WTC11 (cell line): ENCODE data around the gene PRICKLE1. TPM values are rescaled to one million over a fixed set of nuclear protein-coding genes. Genes with fewer than 3 reads are reported as not detected.

Experiments used
- ATAC-seq: fragments of 200-7000 bp; cut with Tn5 transposase; 2 replicates; pipeline ENCODE4 v1.10.0; 2021; ENCODE audit warnings: mild to moderate bottlenecking, moderate library complexity
- CTCF ChIA-PET: fragments of 300-600 bp; sonication (Branson Sonifier 250); formaldehyde crosslinking; loops from one replicate; lab custom pipeline; 2021; ENCODE audit warnings: antibody characterized with exemption; lab: Charles Lee
- POLR2A ChIA-PET: fragments of 350-600 bp; sonication (Branson Sonifier 250); formaldehyde crosslinking; loops from one replicate; lab custom pipeline; 2021; ENCODE audit warnings: antibody characterized with exemption; lab: Charles Lee
- DNase-seq: peaks from one replicate; pipeline ENCODE4 v3.0.0; 2021; ENCODE audit warnings: low spot score
- H3K27ac Mint-ChIP-seq: 2 replicates; pipeline ENCODE4 v1.8.0; 2021; ENCODE audit warnings: mixed read lengths
- H3K27me3 Mint-ChIP-seq: 2 replicates; pipeline ENCODE4 v1.8.0; 2021; ENCODE audit warnings: low read depth, mild to moderate bottlenecking, moderate library complexity, mixed read lengths
- H3K36me3 Mint-ChIP-seq: 2 replicates; pipeline ENCODE4 v1.8.0; 2021; ENCODE audit warnings: mixed read lengths
- H3K4me1 Mint-ChIP-seq: 2 replicates; pipeline ENCODE4 v1.8.0; 2022; ENCODE audit warnings: mixed read lengths
- H3K4me3 Mint-ChIP-seq: 2 replicates; pipeline ENCODE4 v1.8.0; 2021; ENCODE audit warnings: mild to moderate bottlenecking, moderate library complexity, mixed read lengths
- H3K9me3 Mint-ChIP-seq: 2 replicates; pipeline ENCODE4 v1.8.0; 2021; ENCODE audit warnings: mixed read lengths
- CREB1 ChIP-seq: sonication (generic); formaldehyde crosslinking; IDR thresholded peaks from 2 replicates; pipeline ENCODE4 v1.8.0; 2023; ENCODE audit warnings: mild to moderate bottlenecking, missing genetic modification reagents
- CREM ChIP-seq: sonication (generic); formaldehyde crosslinking; IDR thresholded peaks from 2 replicates; pipeline ENCODE4 v1.8.1; 2022; ENCODE audit warnings: mild to moderate bottlenecking, missing genetic modification reagents, moderate library complexity
- FOXJ3 ChIP-seq: sonication (generic); formaldehyde crosslinking; IDR thresholded peaks from 2 replicates; pipeline ENCODE4 v1.9.0; 2021; ENCODE audit warnings: missing genetic modification reagents, mild to moderate bottlenecking, borderline replicate concordance
- FOXK1 ChIP-seq: sonication (generic); formaldehyde crosslinking; IDR thresholded peaks from 2 replicates; pipeline ENCODE4 v1.8.0; 2022; ENCODE audit warnings: mild to moderate bottlenecking, moderate library complexity, missing genetic modification reagents
- FOXP1 ChIP-seq: sonication (generic); formaldehyde crosslinking; IDR thresholded peaks from 2 replicates; pipeline ENCODE4 v1.8.0; 2022; ENCODE audit warnings: missing genetic modification reagents, mild to moderate bottlenecking, moderate library complexity, borderline replicate concordance
- GTF2I ChIP-seq: fragments of 250-450 bp; sonication (Bioruptor Pico); conservative IDR thresholded peaks from 2 replicates; pipeline ENCODE4 v1.4.0; 2021; ENCODE audit warnings: mild to moderate bottlenecking
- KAT7 ChIP-seq: sonication (generic); formaldehyde crosslinking; IDR thresholded peaks from 2 replicates; pipeline ENCODE4 v1.8.1; 2023; ENCODE audit warnings: missing genetic modification reagents, mild to moderate bottlenecking, borderline replicate concordance
- MAX ChIP-seq: sonication (generic); formaldehyde crosslinking; IDR thresholded peaks from 2 replicates; pipeline ENCODE4 v1.8.0; 2022; ENCODE audit warnings: mild to moderate bottlenecking, missing genetic modification reagents
- MXD4 ChIP-seq: fragments of 250-450 bp; sonication (Bioruptor Pico); IDR thresholded peaks from 2 replicates; pipeline ENCODE4 v1.8.0; 2021; ENCODE audit warnings: mild to moderate bottlenecking, moderate library complexity, borderline replicate concordance
- NR1H2 ChIP-seq: sonication (generic); formaldehyde crosslinking; IDR thresholded peaks from 2 replicates; pipeline ENCODE4 v1.9.0; 2021; ENCODE audit warnings: mild to moderate bottlenecking, moderate library complexity, missing genetic modification reagents
- NR3C1 ChIP-seq: sonication (generic); formaldehyde crosslinking; conservative IDR thresholded peaks from 2 replicates; pipeline ENCODE4 v1.8.1; 2023; ENCODE audit warnings: low read depth, mild to moderate bottlenecking, missing genetic modification reagents
- RORB ChIP-seq: fragments of 250-450 bp; sonication (Bioruptor Pico); IDR thresholded peaks from 2 replicates; pipeline ENCODE4 v1.9.0; 2021; ENCODE audit warnings: mild to moderate bottlenecking
- SMAD3 ChIP-seq: sonication (generic); formaldehyde crosslinking; IDR thresholded peaks from 2 replicates; pipeline ENCODE4 v1.8.0; 2022; ENCODE audit warnings: missing genetic modification reagents, mild to moderate bottlenecking, borderline replicate concordance
- STAT6 ChIP-seq: sonication (generic); formaldehyde crosslinking; conservative IDR thresholded peaks from 2 replicates; pipeline ENCODE4 v1.8.1; 2023; ENCODE audit warnings: mild to moderate bottlenecking, low read depth, missing genetic modification reagents, moderate library complexity
- ZMAT4 ChIP-seq: fragments of 250-450 bp; sonication (Bioruptor Pico); IDR thresholded peaks from 2 replicates; pipeline ENCODE4 v1.9.0; 2021; ENCODE audit warnings: mild to moderate bottlenecking
- ZNF121 ChIP-seq: sonication (generic); formaldehyde crosslinking; IDR thresholded peaks from 2 replicates; pipeline ENCODE4 v1.8.0; 2023; ENCODE audit warnings: missing genetic modification reagents
- ZNF671 ChIP-seq: fragments of 250-450 bp; sonication (Bioruptor Pico); IDR thresholded peaks from 2 replicates; pipeline ENCODE4 v1.8.0; 2021; ENCODE audit warnings: mild to moderate bottlenecking
- total RNA-seq: library from RNA; stranded (reverse); gene quantifications from 3 replicates; pipeline ENCODE4 v1.2.3, GENCODE V29; 2021
- TF ChIP-seq, protein P1 (sequence below): sonication (generic); formaldehyde crosslinking; IDR thresholded peaks from 2 replicates; pipeline ENCODE4 v1.8.0; 2023; ENCODE audit warnings: missing genetic modification reagents
- TF ChIP-seq, protein P2 (sequence below): sonication (generic); formaldehyde crosslinking; IDR thresholded peaks from 2 replicates; pipeline ENCODE4 v1.8.1; 2022; ENCODE audit warnings: missing genetic modification reagents, borderline replicate concordance
- TF ChIP-seq, protein P3 (sequence below): fragments of 250-450 bp; sonication (Bioruptor Pico); IDR thresholded peaks from 2 replicates; pipeline ENCODE4 v2.1.2; 2022; ENCODE audit warnings: mild to moderate bottlenecking, moderate library complexity
- TF ChIP-seq, protein P4 (sequence below): fragments of 250-450 bp; sonication (Bioruptor Pico); IDR thresholded peaks from 2 replicates; pipeline ENCODE4 v1.9.0; 2021; ENCODE audit warnings: moderate library complexity, mild to moderate bottlenecking, inconsistent platforms, borderline replicate concordance

Gene PRICKLE1
- total RNA-seq, 1 experiment from 2014 or later: 11.7 TPM

DNA sequence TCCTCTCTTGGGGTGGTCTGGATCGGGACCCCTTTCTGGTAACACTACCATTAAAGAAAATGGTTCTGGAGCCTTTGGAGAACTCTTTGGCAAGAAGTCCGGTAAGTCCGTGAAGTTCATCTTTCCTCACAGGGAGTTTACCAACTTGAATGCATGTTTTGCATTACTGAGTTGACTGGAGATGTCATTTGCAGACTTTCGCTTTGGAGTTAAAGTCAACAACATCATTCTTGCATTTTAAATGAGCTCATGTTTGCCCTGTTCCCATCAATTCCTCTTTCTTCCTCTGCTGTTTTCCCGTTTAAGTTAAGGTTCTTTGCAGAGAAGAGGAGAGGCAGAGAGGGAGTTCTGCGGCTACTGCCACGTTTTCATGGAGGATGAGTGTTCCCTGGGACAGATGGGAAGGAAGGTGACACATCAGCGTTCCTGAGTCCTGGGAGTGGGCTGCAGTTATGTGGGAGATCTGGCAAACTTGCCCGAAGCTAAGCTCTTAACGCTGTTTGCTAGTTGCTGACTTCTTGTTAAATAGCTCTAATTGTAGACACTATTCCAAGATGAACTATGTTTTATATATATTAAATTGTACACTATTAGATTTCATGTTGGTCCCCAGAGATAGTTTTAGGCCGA, 18.8 kb upstream of the PRICKLE1 start (continued):
- TF ChIP-seq, protein P1, sequence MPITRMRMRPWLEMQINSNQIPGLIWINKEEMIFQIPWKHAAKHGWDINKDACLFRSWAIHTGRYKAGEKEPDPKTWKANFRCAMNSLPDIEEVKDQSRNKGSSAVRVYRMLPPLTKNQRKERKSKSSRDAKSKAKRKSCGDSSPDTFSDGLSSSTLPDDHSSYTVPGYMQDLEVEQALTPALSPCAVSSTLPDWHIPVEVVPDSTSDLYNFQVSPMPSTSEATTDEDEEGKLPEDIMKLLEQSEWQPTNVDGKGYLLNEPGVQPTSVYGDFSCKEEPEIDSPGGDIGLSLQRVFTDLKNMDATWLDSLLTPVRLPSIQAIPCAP: no peak
- TF ChIP-seq GTF2I (CRISPR knock-in tag): no peak
- TF ChIP-seq, all 79 proteins: peak for 0

- Mint-ChIP-seq H3K4me1 (peaks cover 29% of the 10 kb centered on the region), H3K27ac (no peak overlapping the region), H3K9me3 (peaks cover 6% of the 10 kb centered on the region; the same call in 1 of the 2 replicates), H3K4me3 (no peak overlapping the region), H3K27me3 (peaks cover 24% of the 10 kb centered on the region), H3K36me3 (0 out of 2 replicates have a peak, but pooled peaks cover 4% of the 10 kb centered on the region)
- ATAC-seq (no peak), DNase-seq (no peak)
- no peak for TF ChIP-seq ZNF121
- TF ChIP-seq, protein P2, sequence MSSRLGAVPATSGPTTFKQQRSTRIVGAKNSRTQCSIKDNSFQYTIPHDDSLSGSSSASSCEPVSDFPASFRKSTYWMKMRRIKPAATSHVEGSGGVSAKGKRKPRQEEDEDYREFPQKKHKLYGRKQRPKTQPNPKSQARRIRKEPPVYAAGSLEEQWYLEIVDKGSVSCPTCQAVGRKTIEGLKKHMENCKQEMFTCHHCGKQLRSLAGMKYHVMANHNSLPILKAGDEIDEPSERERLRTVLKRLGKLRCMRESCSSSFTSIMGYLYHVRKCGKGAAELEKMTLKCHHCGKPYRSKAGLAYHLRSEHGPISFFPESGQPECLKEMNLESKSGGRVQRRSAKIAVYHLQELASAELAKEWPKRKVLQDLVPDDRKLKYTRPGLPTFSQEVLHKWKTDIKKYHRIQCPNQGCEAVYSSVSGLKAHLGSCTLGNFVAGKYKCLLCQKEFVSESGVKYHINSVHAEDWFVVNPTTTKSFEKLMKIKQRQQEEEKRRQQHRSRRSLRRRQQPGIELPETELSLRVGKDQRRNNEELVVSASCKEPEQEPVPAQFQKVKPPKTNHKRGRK (CRISPR knock-in tag): no peak
- TF ChIP-seq, protein P3, sequence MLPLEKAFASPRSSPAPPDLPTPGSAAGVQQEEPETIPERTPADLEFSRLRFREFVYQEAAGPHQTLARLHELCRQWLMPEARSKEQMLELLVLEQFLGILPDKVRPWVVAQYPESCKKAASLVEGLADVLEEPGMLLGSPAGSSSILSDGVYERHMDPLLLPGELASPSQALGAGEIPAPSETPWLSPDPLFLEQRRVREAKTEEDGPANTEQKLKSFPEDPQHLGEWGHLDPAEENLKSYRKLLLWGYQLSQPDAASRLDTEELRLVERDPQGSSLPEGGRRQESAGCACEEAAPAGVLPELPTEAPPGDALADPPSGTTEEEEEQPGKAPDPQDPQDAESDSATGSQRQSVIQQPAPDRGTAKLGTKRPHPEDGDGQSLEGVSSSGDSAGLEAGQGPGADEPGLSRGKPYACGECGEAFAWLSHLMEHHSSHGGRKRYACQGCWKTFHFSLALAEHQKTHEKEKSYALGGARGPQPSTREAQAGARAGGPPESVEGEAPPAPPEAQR (CRISPR knock-in tag): no peak
- no peak for TF ChIP-seq FOXP1 (CRISPR knock-in tag)
- no peak for TF ChIP-seq MXD4 (CRISPR knock-in tag)
- TF ChIP-seq ZMAT4 (CRISPR knock-in tag): no peak
- no peak for TF ChIP-seq NR3C1 (CRISPR knock-in tag)
- no peak for TF ChIP-seq SMAD3 (CRISPR knock-in tag)
- no peak for TF ChIP-seq ZNF671
- TF ChIP-seq NR1H2: no peak
- TF ChIP-seq, protein P4, sequence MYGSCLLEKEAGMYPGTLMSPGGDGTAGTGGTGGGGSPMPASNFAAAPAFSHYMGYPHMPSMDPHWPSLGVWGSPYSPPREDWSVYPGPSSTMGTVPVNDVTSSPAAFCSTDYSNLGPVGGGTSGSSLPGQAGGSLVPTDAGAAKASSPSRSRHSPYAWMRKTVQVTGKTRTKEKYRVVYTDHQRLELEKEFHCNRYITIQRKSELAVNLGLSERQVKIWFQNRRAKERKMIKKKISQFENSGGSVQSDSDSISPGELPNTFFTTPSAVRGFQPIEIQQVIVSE (CRISPR knock-in tag): no peak
- no peak for TF ChIP-seq KAT7 (CRISPR knock-in tag)
- no peak for TF ChIP-seq MAX (CRISPR knock-in tag)
- no peak for TF ChIP-seq CREB1 (CRISPR knock-in tag)
- TF ChIP-seq FOXK1: no peak
- no peak for TF ChIP-seq FOXJ3
- no peak for TF ChIP-seq STAT6
- no peak for TF ChIP-seq CREM (CRISPR knock-in tag)
- no peak for TF ChIP-seq RORB (CRISPR knock-in tag)
- ChIA-PET POLR2A (no interaction called here), CTCF (no interaction called here)
These were observed 18.1 kb upstream of the PRICKLE1 start for GRCh38 chr12:42607584-42608058.
